ENCODE results near the gene SPTBN5.

The SPTBN5 gene

GRCh38 chr15:41925086-41925608, 31.3 kb upstream of the SPTBN5 start:
- DNase-seq: no peak

- no peak for DNase-seq
These were observed 29.6 kb upstream of the SPTBN5 start for GRCh38 chr15:41923401-41923997.

DNA sequence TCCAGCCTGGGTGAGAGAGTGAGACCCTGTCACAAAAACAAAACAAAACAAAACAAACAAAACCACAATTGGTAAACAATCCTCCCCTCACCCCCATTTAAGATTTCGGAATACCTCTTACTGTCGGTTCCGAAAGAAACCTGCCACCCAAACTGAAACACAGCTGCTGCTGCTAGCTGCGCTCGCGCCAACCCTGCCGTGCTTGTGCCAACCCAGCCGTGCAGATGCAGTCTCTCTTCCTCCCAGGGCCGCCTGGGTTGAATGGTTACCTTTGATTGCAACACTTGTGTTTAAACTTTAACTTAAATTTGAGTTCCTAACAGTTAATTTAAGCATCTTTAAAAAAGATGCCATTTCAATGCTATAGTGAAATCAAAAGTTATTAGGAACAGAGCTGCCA, 28.5 kb upstream of the SPTBN5 start:
- DNase-seq: no peak

DNA sequence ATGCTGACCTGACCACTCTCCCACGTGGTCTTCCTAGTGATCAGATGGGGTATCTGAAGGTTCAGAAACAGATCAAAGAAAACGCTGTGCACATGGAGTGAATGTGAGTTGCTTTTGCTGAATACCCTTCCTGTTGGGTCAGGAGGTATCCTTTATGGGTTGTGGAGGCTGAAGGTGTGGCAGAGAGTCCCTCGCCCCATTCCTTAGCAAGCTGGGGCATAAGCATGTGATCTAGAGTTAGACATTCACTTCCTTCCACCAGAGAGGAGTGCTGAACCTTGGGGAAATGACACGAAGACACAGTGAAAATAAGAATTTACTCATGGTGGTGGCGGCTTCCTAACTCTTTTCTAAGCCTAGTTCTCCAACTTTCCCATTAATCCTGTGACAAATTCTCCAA, 27.8 kb upstream of the SPTBN5 start:
- DNase-seq: no peak

- no peak for DNase-seq
These were observed 27.3 kb upstream of the SPTBN5 start for GRCh38 chr15:41921167-41921566.

DNA sequence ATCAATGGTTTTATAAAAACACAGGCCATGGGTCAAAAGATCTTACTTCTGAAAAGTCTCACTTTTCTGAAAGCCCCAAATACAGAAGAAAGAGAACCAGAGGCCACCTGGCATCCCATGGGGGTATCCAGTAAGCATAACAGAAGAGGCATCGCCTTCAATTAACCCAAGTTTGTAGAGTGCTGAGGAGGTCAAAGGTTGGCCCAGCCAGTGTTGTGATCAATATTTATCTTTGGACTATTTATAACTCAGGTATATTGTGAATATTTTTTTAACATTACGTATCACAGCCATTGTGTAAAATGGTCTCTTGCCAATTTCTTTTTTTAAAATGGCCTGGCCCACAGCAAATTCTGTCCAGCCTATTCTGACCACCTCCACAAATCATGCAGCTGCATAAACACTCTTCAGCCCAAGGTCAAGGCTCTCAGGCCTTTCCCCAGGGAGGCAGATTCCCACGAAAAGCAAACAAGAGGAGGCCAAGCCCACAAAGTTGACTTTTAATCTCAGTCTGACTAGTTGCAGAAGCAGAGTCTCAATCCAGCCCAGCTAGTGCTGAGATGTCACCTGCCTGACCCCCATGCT, 26.2 kb upstream of the SPTBN5 start:
- no peak for DNase-seq

GRCh38 chr15:41919201-41919820, 25.5 kb upstream of the SPTBN5 start:
- DNase-seq: no peak

- no peak for DNase-seq
These were observed 24.8 kb upstream of the SPTBN5 start for GRCh38 chr15:41918506-41919126.

DNA sequence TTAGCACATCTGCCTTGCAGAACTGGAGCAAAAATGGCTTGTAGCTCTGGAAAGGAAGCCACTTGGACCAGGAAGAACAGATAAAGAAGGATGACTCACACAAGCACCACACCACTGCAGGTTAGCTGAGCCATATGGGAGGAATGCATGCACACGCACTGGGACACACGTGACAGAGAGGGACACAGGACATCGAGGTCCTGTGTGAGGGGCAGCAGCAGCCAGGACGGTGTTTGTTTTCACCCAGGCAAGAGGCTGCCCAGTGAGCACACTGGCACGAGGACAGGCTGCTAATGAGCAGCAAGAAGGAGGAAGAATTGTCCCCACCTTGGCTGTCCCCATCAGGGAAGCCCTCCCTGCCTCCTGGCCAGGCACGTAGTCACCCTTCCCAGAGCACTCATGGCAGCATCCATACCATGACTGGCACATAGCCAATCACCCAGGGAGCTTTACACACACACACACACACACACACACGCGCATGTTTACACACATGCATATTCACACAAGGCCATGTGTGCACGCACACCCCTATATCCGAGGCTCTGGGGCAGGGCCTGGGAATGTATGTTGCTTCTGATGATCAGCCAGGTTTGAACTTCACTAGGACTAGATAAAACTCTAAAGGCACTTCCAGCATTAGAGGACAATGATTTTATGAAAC, 24.0 kb upstream of the SPTBN5 start:
- no peak for DNase-seq

GRCh38 chr15:41915255-41915994, 21.6 kb upstream of the SPTBN5 start:
- no peak for DNase-seq

DNA sequence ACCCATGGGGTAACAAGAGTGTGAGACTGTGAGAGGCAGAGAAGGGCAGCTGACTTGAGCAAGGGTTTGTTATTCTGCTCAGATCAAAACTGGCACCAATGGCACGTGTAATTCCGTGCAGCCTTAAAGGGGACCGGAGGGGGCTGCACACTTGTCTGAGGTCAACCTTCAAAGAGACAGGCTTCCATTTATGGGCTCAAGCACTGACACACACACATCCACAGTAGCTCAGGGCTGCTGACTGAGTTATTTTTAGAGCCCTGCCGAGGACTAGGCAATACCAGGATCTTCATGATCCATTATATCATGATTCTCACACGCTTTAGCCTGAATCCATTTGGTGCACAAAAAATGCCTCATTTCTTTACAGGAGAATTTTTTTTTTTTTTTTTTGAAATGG, 20.6 kb upstream of the SPTBN5 start:
- no peak for DNase-seq

DNA sequence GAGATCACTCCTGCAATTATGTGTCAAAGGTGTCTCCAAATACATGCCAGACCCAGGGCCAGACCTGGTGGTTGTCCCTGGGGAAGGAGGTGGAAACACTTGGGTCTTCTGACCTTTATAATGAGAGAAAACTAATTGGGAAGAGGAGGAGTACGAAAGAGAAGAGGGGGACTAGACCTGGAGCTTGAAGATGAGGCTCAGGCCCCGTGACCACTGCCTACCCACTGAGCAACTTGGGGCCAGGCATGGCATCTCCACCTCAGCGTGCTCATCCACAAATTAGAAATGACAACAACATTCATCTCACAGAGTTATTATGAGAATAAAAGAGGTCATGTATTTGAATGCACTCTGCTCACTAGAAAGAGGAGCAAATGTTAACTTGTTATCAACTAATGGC, 19.4 kb upstream of the SPTBN5 start:
- DNase-seq: no peak

DNA sequence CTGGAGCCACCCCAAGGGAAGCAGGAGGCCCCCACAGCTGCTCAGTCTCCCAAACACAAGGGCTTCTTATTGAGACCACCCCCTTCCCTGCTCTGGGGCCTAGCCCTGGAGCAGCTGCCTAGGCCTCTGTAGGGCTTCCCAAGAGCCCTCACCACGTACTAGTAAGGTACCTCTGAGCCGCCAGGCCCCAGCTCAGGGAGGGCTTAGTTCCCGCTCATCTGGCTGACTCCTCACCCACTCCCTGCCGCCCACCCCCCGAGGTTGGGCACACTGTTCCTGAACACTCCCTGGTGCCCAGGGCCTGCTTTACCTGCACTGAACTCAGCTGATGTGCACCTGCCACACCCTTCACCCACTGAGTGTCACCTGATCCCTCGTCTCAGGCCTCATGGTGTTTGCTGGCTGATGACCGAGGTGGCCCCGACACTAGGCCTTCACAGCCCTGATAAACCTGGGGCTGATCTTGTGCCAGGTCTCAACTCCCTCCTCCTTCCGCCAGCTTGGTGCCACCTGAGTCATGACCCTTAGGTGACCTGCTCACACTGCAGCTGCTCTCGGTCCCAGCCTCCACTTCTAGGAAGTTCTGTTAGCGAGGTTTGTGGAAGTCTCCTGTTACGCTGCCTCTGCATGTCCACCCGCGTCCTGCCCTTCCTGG, 18.0 kb upstream of the SPTBN5 start:
- no peak for DNase-seq

- no peak for DNase-seq
These were observed 15.0 kb upstream of the SPTBN5 start for GRCh38 chr15:41908736-41909461.

DNA sequence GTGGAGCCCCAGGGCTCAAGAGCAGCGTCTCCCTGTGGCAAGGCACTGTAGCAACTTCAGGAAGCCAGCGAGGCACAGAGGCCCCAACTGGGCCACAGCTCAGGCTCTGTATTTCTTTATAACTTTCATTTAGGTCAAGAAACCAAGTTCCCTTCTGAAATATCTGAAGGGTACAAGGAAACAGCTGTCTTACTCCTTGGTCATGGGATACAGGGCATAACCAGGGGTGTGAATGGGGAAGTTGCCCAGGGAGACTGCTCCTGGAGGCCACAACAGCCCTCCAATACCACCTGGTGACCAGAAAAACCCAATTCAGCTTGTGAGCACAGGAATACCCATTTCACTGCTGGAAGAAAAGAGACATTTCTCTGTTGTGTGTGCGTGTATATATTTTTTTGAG, 13.3 kb upstream of the SPTBN5 start:
- DNase-seq: no peak

DNA sequence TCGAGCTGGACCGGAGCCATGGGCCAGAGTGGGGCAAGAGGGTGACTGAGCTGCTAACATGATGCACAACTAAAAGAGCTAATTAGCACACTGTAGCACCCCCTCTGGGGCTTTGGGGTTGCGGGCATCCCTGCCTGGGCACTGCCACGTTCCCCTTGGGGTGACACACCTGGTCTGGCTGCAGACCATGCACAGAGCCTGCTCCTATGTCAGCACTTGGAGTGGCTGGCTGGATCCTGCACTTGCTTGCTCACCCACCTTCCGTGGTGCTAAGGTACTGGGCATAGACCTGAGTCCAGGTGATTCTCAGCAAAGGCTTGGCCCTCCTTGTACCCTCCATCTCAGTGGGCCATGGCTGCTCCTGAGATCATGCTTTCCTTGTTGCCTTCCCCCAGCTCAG, 12.8 kb upstream of the SPTBN5 start:
- DNase-seq: no peak

DNA sequence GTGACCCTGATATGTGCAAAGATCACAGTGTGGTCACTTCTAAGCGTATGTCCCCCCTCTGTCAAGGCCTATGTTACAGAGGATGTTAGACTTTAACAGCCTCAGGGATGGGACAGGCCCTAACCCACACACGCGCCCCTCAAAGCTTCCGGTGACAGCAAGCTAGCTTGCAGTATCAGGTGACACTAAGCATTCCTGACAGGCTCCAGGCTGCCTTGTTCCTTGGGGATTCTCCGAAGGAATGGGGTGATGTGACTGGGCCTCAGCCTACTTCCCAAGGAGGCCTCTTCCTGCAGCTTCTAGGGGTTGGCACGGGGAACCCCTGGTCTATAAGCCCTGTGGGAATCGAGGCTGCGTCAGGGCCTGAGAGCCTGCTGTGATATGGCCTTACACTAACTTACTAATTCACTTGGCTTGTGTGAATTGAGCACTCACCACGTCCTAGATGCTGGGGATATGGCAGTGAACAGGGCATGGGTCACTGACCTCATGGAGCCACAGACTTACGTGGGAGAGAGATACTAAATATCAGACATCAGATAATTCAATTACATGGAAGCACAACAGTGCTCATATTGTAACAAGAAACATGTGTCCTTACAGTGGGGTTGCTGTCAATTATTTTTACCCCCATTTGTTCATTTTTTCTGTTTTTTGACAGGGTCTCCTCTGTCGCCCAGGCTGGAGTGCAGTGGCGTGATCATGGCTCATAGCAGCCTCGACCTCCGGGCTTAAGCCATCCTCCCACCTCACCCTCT, 11.4 kb upstream of the SPTBN5 start:
- DNase-seq: no peak

GRCh38 chr15:41904541-41905005, 10.7 kb upstream of the SPTBN5 start:
- no peak for DNase-seq

DNA sequence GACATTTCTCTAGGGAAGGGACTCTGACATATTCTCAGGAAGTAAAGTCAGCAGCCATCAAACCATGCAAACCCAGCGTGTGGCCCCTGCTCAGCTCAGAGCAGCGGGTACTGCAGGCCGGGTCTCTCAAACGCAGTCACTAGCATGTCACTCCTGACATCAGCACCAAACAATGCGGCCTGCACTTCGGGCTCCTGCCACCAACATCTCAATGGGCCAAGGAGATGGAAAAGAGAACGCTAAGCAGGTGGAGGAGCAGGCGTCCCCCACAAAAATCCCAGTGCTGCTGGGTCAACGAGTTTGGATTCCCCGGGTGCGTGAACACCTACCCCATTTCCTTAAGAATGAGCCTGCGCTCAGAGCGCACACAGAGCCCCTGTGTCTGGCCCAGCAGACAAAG, 9.9 kb upstream of the SPTBN5 start:
- no peak for DNase-seq

GRCh38 chr15:41901431-41901830, 7.6 kb upstream of the SPTBN5 start:
- DNase-seq: no peak

Data from cortex of kidney (tissue), 1 donor.